Measurements from ENCODE around the gene LRRC25. TPM values are rescaled to one million over a fixed set of nuclear protein-coding genes. Genes with fewer than 3 reads are reported as not detected.

Gene LRRC25
- total and polyA plus RNA-seq, 2 of the 4 experiments (the other 2 are of a cell fraction): 0.03 TPM; not detected in 1

GRCh38 chr19:18391509-18392075, 5.8 kb downstream of the LRRC25 start:
- Histone ChIP-seq H2BK120ac (ENCODE audit: low read depth, low read length) (no peak overlapping the region), H4K20me1 (ENCODE audit: insufficient read depth, low read length) (peaks cover 24% of the 10 kb centered on the region), H2AFZ (replicated peaks; ENCODE audit: low read length, poor library complexity) (peak overlapping the region; percentile 49), H3K79me1 (ENCODE audit: low read depth in 1 of 2, low read length in 2 of 2) (peaks cover 0 to 28% of the 10 kb centered on the region in 2 experiments; a peak in 2 of 4 replicates), H4K91ac (ENCODE audit: insufficient read depth, low read depth, low read length) (no peak overlapping the region; the same call in 1 of the 2 replicates), H2AK9ac (replicated peaks; ENCODE audit: low read depth, low read length, poor library complexity) (no peak overlapping the region), H3K18ac (ENCODE audit: low read depth, low read length) (no peak overlapping the region), H2BK20ac (ENCODE audit: low read depth, low read length) (no peak overlapping the region), H3K36me3 (ENCODE audit: control insufficient read depth, insufficient read depth, low read length) (peaks cover 9% of the 10 kb centered on the region; the same call in 1 of the 2 replicates), H4K5ac (ENCODE audit: low read depth, low read length) (no peak overlapping the region), H2AK5ac (ENCODE audit: low read depth, low read length) (peak overlapping the region; percentile 75), H3K9me1 (ENCODE audit: insufficient read depth, low read length) (peaks cover 5% of the 10 kb centered on the region; the same call in 1 of the 2 replicates), H3K4ac (ENCODE audit: low read depth, low read length) (no peak overlapping the region), H2BK5ac (ENCODE audit: low read depth, low read length, poor library complexity, severe bottlenecking) (no peak overlapping the region), H3K9ac (ENCODE audit: low read depth, low read length) (no peak overlapping the region), H4K8ac (ENCODE audit: low read depth in 2 of 2, low read length in 2 of 2) (no peak overlapping the region), H3K9me3 (ENCODE audit: control insufficient read depth, insufficient read depth, low read length) (no peaks in the 10 kb centered on the region), H3K14ac (replicated peaks; ENCODE audit: low read depth, low read length) (no peak overlapping the region), H3K23ac (ENCODE audit: low read depth, low read length) (no peak overlapping the region), H3K56ac (ENCODE audit: extremely low read depth, insufficient read depth, low read length) (no peak overlapping the region), H3K4me2 (ENCODE audit: low read depth, low read length) (no peak overlapping the region), H2BK15ac (ENCODE audit: low read depth, low read length) (0 out of 3 replicates have a peak overlapping the region, but pooled peaks have one; percentile 50), H3K27ac (ENCODE audit: insufficient read depth, low read length) (no peak overlapping the region), H3K27me3 (ENCODE audit: control insufficient read depth, insufficient read depth, low read length) (no peaks in the 10 kb centered on the region), H3K4me3 (ENCODE audit: insufficient read depth, low read depth, low read length) (no peak overlapping the region), H3K4me1 (ENCODE audit: control insufficient read depth, insufficient read depth, low read length) (peaks cover 5% of the 10 kb centered on the region; the same call in 1 of the 2 replicates)
- no peak for DNase-seq
- dilution Hi-C loops (cut with HindIII; ENCODE audit: low sequenced_read_pairs, unreplicated experiment): no loop called here
- TF ChIP-seq POLR2A (IDR thresholded peaks at IDR 0.05; ENCODE audit: low read depth, low read length) (no peak), RAD21 (IDR thresholded peaks at IDR 0.05; ENCODE audit: low read length) (no peak), BHLHE40 (IDR thresholded peaks at IDR 0.05; ENCODE audit: low read depth, low read length) (no peak), NFE2L2 (IDR thresholded peaks at IDR 0.05; ENCODE audit: low read depth, low read length) (no peak), RFX5 (IDR thresholded peaks at IDR 0.05; ENCODE audit: low read depth, low read length) (no peak), MAZ (IDR thresholded peaks at IDR 0.05; ENCODE audit: borderline replicate concordance, low read depth, low read length) (no peak), FOS (IDR thresholded peaks at IDR 0.05; ENCODE audit: low read depth, low read length) (no peak), USF2 (IDR thresholded peaks at IDR 0.05; ENCODE audit: low read depth, low read length) (no peak), MAFK (IDR thresholded peaks at IDR 0.05; ENCODE audit: low read depth, low read length) (no peak), RCOR1 (IDR thresholded peaks at IDR 0.05; ENCODE audit: insufficient replicate concordance, low read length) (no peak), MXI1 (IDR thresholded peaks at IDR 0.05; ENCODE audit: borderline replicate concordance, low read depth, low read length) (no peak), CTCF (conservative IDR thresholded peaks at IDR 0.05; ENCODE audit: low read depth, low read length) (no peak), ELK1 (IDR thresholded peaks at IDR 0.05; ENCODE audit: borderline replicate concordance, low read depth, low read length) (no peak), SMC3 (IDR thresholded peaks at IDR 0.05; ENCODE audit: low read depth, low read length) (no peak), CEBPB (IDR thresholded peaks at IDR 0.05; ENCODE audit: low read depth, low read length) (no peak), CHD1 (IDR thresholded peaks at IDR 0.05; ENCODE audit: low read depth, low read length) (no peak)
- no TSS peak for BruUV-seq (replicated peaks)
- CTCF ChIA-PET: no interaction called here
- no CpG with 5 or more reads among the region's 9 CpGs for WGBS, 2 experiments (ENCODE audit: extremely low coverage in 2 of 2, insufficient read length in 1 of 2)
- in situ Hi-C loops (cut with MboI; ENCODE audit: low sequenced_read_pairs): no loop called here
- intact Hi-C loops (cut with micrococcal nuclease): no loop called here
- ATAC-seq (ENCODE audit: low read depth): no peak
- POLR2A ChIA-PET (ENCODE audit: unreplicated experiment): no interaction called here
